PC-9 (cell line): ENCODE measurements around the gene ARSJ.

Experiments
- EZH2 ChIP-seq: fragments of 200-600 bp; sonication (generic); IDR thresholded peaks from 2 replicates; pipeline ENCODE4 v1.8.0; 2017; ENCODE audit warnings: antibody characterized with exemption, low read depth
- TF ChIP-seq, protein P1 (sequence below): fragments of 200-600 bp; sonication (generic); conservative IDR thresholded peaks from 2 replicates; pipeline ENCODE4 v1.6.1; 2017; ENCODE audit warnings: mixed run types, antibody characterized with exemption, mild to moderate bottlenecking, moderate library complexity

GRCh38 chr4:113884655-113885054, 94.8 kb downstream of the ARSJ start:
- TF ChIP-seq, protein P1, sequence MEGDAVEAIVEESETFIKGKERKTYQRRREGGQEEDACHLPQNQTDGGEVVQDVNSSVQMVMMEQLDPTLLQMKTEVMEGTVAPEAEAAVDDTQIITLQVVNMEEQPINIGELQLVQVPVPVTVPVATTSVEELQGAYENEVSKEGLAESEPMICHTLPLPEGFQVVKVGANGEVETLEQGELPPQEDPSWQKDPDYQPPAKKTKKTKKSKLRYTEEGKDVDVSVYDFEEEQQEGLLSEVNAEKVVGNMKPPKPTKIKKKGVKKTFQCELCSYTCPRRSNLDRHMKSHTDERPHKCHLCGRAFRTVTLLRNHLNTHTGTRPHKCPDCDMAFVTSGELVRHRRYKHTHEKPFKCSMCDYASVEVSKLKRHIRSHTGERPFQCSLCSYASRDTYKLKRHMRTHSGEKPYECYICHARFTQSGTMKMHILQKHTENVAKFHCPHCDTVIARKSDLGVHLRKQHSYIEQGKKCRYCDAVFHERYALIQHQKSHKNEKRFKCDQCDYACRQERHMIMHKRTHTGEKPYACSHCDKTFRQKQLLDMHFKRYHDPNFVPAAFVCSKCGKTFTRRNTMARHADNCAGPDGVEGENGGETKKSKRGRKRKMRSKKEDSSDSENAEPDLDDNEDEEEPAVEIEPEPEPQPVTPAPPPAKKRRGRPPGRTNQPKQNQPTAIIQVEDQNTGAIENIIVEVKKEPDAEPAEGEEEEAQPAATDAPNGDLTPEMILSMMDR = no peak
- no peak for TF ChIP-seq EZH2
